Measurements from ENCODE around the gene CTDSPL2. TPM values are rescaled to one million over a fixed set of nuclear protein-coding genes. Genes with fewer than 3 reads are reported as not detected.

The CTDSPL2 gene
- total and polyA plus RNA-seq, 2 donors (not counting 3 experiments of a cell fraction or from before 2014, with no cell fraction given): 12.2 to 55.1 TPM

DNA sequence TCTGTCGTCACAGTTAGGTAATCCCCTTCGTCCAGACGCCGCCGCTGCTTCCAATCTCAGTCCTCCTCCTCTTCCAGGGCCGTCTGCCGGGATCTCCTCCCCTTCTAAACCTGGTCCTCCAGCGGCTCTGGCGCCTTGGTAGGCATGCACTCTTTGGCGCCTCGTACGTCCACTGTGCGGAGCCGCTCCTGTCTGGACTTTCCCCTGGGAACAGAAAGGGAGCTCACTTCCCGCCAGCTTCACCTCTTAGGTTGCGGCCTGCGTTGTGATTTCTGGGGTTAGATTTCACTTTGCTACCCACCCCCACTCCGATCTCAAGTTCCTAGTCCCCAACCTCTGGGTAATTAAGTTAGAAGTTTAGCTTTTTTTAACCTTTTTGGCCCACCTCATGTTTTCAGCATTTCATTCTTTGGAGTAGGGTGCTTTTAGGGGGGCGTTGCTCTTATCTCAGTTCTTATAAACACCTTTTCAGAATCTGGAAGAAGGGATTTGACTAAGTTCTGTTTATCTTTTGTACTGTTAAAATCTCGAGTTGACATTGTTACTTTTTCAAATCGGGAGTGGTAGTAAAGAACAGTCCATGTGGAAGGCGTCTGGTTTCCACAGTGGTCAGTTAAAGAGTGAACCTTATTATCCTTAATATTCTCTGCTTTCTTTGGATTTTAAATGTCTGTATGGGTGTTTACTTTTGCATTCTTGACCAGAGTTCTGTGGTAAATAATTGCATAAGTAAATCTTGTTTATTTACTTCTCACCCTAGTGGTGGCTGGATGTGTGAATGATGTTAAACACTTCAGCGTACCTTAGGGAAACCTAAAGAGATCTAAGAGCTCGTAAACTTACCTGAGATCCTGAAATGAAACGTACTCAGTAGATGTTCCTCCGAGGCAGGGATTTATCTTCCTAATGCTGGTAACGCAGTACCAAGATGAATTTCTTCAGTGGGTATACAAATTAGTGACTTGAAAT, 611 bp downstream of the CTDSPL2 start:
- DNase-seq (ENCODE audit: low read depth, low spot score) (peak; percentile 39), FAIRE-seq (no peak)
- Histone ChIP-seq H3K4me3 (replicated peaks in 1 of 3; ENCODE audit: insufficient read depth in 1 of 3, low read depth in 1 of 3, low read length in 3 of 3) (peak overlapping the region; percentile 49 to 96 (median 68)), H3K36me3 (ENCODE audit: control insufficient read depth in 2 of 2, extremely low read depth in 1 of 2, insufficient read depth in 2 of 2, low read length in 2 of 2) (no peaks in the 10 kb centered on the region), H3K4me1 (ENCODE audit: control insufficient read depth, extremely low read depth, insufficient read depth, low read length) (peaks cover 18% of the 10 kb centered on the region), H4K20me1 (replicated peaks; ENCODE audit: control insufficient read depth, extremely low read depth, insufficient read depth, low read length) (peaks cover 2% of the 10 kb centered on the region), H3K9me1 (replicated peaks; ENCODE audit: control insufficient read depth, extremely low read depth, insufficient read depth, low read length) (no peaks in the 10 kb centered on the region), H3K9me3 (replicated peaks; ENCODE audit: control insufficient read depth, insufficient read depth, low read length) (no peaks in the 10 kb centered on the region), H3K9ac (replicated peaks; ENCODE audit: extremely low read depth, insufficient read depth, low read length) (peak overlapping the region; percentile 98), H3K27me3 (ENCODE audit: control insufficient read depth in 2 of 2, insufficient read depth in 2 of 2, low read length in 2 of 2) (no peaks in the 10 kb centered on the region), H2AFZ (ENCODE audit: low read depth, low read length) (peak overlapping the region; percentile 87), H3K79me2 (ENCODE audit: control insufficient read depth, insufficient read depth, low read length) (peaks cover 56% of the 10 kb centered on the region), H3K27ac (ENCODE audit: insufficient read depth, low read depth, low read length) (peak overlapping the region; percentile 96), H3K4me2 (ENCODE audit: insufficient read depth, low read length) (peak overlapping the region; percentile 99)
- TF ChIP-seq MYC (IDR thresholded peaks at IDR 0.05; ENCODE audit: low read depth, low read length) (no peak), POLR2A (IDR thresholded peaks at IDR 0.05; ENCODE audit: low read depth, low read length) (no peak), JUN (IDR thresholded peaks at IDR 0.05; ENCODE audit: borderline replicate concordance, insufficient read depth, insufficient read length, low read depth) (no peak), POLR2AphosphoS5 (IDR thresholded peaks at IDR 0.05; ENCODE audit: insufficient read depth, low read depth, low read length) (no peak), EZH2 (IDR thresholded peaks at IDR 0.05; ENCODE audit: borderline replicate concordance, low read depth, low read length, severe bottlenecking) (no peak), GATA2 (IDR thresholded peaks at IDR 0.05; ENCODE audit: insufficient read depth, insufficient read length, low read depth, low read length) (no peak)
- TF ChIP-seq, protein P1, sequence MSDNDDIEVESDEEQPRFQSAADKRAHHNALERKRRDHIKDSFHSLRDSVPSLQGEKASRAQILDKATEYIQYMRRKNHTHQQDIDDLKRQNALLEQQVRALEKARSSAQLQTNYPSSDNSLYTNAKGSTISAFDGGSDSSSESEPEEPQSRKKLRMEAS (IDR thresholded peaks at IDR 0.05; ENCODE audit: insufficient read depth, insufficient read length): no peak
- TF ChIP-seq, protein P2, sequence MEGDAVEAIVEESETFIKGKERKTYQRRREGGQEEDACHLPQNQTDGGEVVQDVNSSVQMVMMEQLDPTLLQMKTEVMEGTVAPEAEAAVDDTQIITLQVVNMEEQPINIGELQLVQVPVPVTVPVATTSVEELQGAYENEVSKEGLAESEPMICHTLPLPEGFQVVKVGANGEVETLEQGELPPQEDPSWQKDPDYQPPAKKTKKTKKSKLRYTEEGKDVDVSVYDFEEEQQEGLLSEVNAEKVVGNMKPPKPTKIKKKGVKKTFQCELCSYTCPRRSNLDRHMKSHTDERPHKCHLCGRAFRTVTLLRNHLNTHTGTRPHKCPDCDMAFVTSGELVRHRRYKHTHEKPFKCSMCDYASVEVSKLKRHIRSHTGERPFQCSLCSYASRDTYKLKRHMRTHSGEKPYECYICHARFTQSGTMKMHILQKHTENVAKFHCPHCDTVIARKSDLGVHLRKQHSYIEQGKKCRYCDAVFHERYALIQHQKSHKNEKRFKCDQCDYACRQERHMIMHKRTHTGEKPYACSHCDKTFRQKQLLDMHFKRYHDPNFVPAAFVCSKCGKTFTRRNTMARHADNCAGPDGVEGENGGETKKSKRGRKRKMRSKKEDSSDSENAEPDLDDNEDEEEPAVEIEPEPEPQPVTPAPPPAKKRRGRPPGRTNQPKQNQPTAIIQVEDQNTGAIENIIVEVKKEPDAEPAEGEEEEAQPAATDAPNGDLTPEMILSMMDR (IDR thresholded peaks at IDR 0.05; ENCODE audit: extremely low read depth in 1 of 2, insufficient read depth in 1 of 2, low read depth in 1 of 2, low read length in 2 of 2): no peak
- POLR2A ChIA-PET: interaction anchor here (0.6 to 2.0 kb wide), 3 partner anchors 73 to 233 kb away, joined by 3 to 10 read pairs (median 6); partner anchors contain the start of genes EIF3J and FRMD5
- CTCF ChIA-PET: interaction anchor here (1.0 to 5.0 kb wide), 8 partner anchors 8 to 73 kb away, joined by 3 to 57 read pairs (median 5); no protein-coding TSS in a partner anchor
- BruUV-seq (replicated peaks): TSS peak; percentile 52
- intact Hi-C loops (cut with micrococcal nuclease) (loop anchor here (1.0 to 5.0 kb wide), 6 partner anchors 61 to 556 kb away; partner anchors contain the start of gene GOLM2), dilution Hi-C loops (cut with MboI; ENCODE audit: extremely low pct_ligation_motif_present, low sequenced_read_pairs) (no loop called here)
